ENCODE results near the gene TUBB1.

GRCh38 chr20:58985656-58986055 is 33.6 kb upstream of the TUBB1 start:
- no peak for TF ChIP-seq CTCF (conservative IDR thresholded peaks at IDR 0.05)
- no peak for TF ChIP-seq EZH2 (IDR thresholded peaks at IDR 0.05; ENCODE audit: low read depth)
